GM21619 (cell line): ENCODE measurements around the gene GLA.

Experiments used
- ATAC-seq: cut with Tn5 transposase; IDR thresholded peaks from one replicate; pipeline ENCODE4 v1.9.1; 2021; ENCODE audit not compliant: unreplicated experiment

GLA gene

GRCh38 chrX:101398694-101399093, 9.0 kb downstream of the GLA start:
- ATAC-seq: no peak

- ATAC-seq: no peak
These were observed 9.9 kb downstream of the GLA start for GRCh38 chrX:101397779-101398178.

- ATAC-seq: no peak
These were observed 11.9 kb downstream of the GLA start for GRCh38 chrX:101395789-101396188.

GRCh38 chrX:101394372-101394771, 13.4 kb downstream of the GLA start:
- no peak for ATAC-seq

GRCh38 chrX:101393530-101394305, 14.0 kb downstream of the GLA start:
- no peak for ATAC-seq

- ATAC-seq: no peak
These were observed 15.9 kb downstream of the GLA start for GRCh38 chrX:101391831-101392230.

GRCh38 chrX:101390664-101391525, 16.8 kb downstream of the GLA start, which contains the start of gene RPL36A:
Gene RPL36A, plus strand, starts transcription at chrX:101391011. Its CDS starts 33 bp downstream, at chrX:101391044.
- ATAC-seq: peak; percentile 80

- ATAC-seq: no peak
These were observed 19.1 kb downstream of the GLA start for GRCh38 chrX:101388604-101389003.

- ATAC-seq: no peak
These were observed 21.2 kb downstream of the GLA start for GRCh38 chrX:101386542-101386885.

- ATAC-seq: peak; percentile 59
These were observed 21.8 kb downstream of the GLA start, which contains the start of gene BTK for GRCh38 chrX:101385795-101386541. Gene BTK, minus strand, starts transcription at chrX:101386191. Its CDS starts 10,907 bp downstream, at chrX:101375284.

GRCh38 chrX:101385026-101385684, 22.6 kb downstream of the GLA start:
- ATAC-seq: no peak

- peak; percentile 71 for ATAC-seq
These were observed 24.0 kb downstream of the GLA start for GRCh38 chrX:101383679-101384205.

GRCh38 chrX:101377547-101377946, 30.2 kb downstream of the GLA start:
- ATAC-seq: no peak

GRCh38 chrX:101370888-101371504, 36.7 kb downstream of the GLA start:
- peak; percentile 78 for ATAC-seq

GRCh38 chrX:101369687-101370086, 38.0 kb downstream of the GLA start:
- ATAC-seq: no peak

- ATAC-seq: no peak
These were observed 38.9 kb downstream of the GLA start for GRCh38 chrX:101368800-101369199.

GRCh38 chrX:101365301-101365795, 42.4 kb downstream of the GLA start:
- no peak for ATAC-seq

- no peak for ATAC-seq
These were observed 45.0 kb downstream of the GLA start for GRCh38 chrX:101362757-101363156.

GRCh38 chrX:101362116-101362515, 45.6 kb downstream of the GLA start:
- ATAC-seq: no peak

- ATAC-seq: no peak
These were observed 47.3 kb downstream of the GLA start for GRCh38 chrX:101360390-101360789.
